Stimulated activated memory B cell treated with anti-CD40 and anti-IgM and Interleukin-4, amounts not matched to agents 10 μg/mL and 1 μg/mL and 100 μg/mL, for 72 hours (primary cell): ENCODE data around the gene MEIS1.

ENCODE experiments used
- ATAC-seq: fragments of 150-1000 bp; cut with Tn5 transposase; 2 replicates; pipeline ENCODE4 v1.10.0; 2021
- H3K27ac Mint-ChIP-seq: one replicate; pipeline ENCODE4 v1.8.0; 2022; ENCODE audit warnings: mild to moderate bottlenecking, mixed read lengths
- H3K27me3 Mint-ChIP-seq: one replicate; pipeline ENCODE4 v1.8.0; 2022; ENCODE audit warnings: mixed read lengths
- H3K36me3 Mint-ChIP-seq: one replicate; pipeline ENCODE4 v1.8.0; 2022; ENCODE audit warnings: mixed read lengths
- H3K4me1 Mint-ChIP-seq: one replicate; pipeline ENCODE4 v1.8.0; 2022; ENCODE audit warnings: mixed read lengths
- H3K4me3 Mint-ChIP-seq: one replicate; pipeline ENCODE4 v1.8.0; 2022; ENCODE audit warnings: mild to moderate bottlenecking, moderate library complexity, mixed read lengths
- H3K9me3 Mint-ChIP-seq: one replicate; pipeline ENCODE4 v1.8.0; 2022; ENCODE audit warnings: mixed read lengths

Gene MEIS1

DNA sequence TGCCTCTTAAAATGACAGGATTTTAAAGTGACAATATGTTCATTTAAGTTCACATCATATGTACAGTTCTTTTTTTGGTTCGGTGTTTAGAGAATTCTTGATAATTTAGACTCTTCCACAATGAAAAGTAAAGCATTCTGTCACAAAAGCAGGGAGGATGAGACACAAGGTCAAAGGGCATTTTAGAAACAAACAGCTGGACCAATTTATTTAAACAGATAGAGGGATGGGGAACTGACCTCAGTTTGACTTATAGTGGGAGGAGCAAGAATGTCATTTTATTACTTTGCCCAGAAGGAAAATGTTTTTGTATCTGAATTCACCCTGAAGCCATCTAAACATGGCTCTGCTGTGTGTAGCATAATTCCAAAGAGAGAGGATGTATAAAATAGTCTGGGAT, 128.5 kb downstream of the MEIS1 start:
- no peak for ATAC-seq
- H3K27me3 Mint-ChIP-seq: peaks cover 10% of the 10 kb centered on the region
- H3K36me3 Mint-ChIP-seq: no peaks in the 10 kb centered on the region
- H3K27ac Mint-ChIP-seq: no peak overlapping the region
- H3K9me3 Mint-ChIP-seq: no peaks in the 10 kb centered on the region
- no peaks in the 10 kb centered on the region for H3K4me1 Mint-ChIP-seq
- H3K4me3 Mint-ChIP-seq: no peak overlapping the region

DNA sequence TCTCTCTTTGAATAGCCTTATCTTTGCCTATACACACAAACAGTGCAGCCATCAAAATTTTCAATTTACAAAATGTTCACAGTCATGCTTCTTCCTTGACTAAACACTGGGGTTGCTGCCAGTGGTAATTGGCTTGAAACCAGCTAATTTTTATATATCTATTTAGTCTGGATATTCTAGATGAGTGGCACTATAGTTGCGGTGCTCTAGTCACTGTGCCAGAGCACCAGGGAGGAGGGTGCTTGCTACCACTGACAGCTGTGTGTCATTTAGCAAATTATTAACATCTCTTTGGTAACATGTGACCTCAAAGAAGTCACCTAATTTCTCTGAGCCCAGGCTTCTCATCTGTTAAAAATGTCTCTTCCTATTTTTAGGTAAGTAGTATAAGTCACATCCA, 130.4 kb downstream of the MEIS1 start:
- Mint-ChIP-seq H3K27me3 (peaks cover 10% of the 10 kb centered on the region), H3K36me3 (no peaks in the 10 kb centered on the region), H3K27ac (no peak overlapping the region), H3K9me3 (no peaks in the 10 kb centered on the region), H3K4me1 (no peaks in the 10 kb centered on the region), H3K4me3 (no peak overlapping the region)
- ATAC-seq: no peak

DNA sequence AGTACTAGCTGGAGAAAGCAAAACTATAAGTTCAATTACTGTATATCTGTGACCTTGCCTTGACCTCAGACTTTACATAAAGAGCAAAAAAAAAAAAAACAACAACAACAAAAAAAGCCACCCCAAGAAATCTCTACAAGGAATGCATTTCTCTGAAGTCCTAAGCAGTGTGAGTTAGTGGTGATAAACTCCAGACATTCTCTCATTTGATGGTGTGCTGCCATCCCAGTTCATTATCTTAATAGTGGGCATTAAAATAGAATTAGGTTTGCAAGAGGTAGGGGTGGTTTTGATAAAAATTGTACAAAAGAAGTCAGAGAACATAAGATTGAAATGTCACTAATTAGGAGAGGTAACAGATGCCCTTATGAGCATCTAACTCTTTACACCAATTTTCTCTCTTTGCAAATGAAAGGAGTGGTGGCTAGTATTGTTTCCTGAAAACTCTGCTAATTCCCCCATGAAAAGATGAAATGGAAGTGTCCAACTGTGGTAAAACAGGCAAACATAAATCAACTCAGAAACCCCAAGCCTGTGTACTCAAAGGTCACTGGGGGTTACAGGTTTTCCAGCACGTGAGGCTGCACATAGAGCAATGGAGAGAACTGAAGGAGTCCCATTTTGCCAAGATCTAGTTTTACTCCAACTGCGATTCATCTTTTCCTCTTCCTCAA, 131.9 kb downstream of the MEIS1 start:
- Mint-ChIP-seq H3K36me3 (no peaks in the 10 kb centered on the region), H3K9me3 (no peaks in the 10 kb centered on the region), H3K4me3 (no peak overlapping the region), H3K27me3 (peaks cover 18% of the 10 kb centered on the region), H3K27ac (no peak overlapping the region), H3K4me1 (no peaks in the 10 kb centered on the region)
- ATAC-seq: no peak

DNA sequence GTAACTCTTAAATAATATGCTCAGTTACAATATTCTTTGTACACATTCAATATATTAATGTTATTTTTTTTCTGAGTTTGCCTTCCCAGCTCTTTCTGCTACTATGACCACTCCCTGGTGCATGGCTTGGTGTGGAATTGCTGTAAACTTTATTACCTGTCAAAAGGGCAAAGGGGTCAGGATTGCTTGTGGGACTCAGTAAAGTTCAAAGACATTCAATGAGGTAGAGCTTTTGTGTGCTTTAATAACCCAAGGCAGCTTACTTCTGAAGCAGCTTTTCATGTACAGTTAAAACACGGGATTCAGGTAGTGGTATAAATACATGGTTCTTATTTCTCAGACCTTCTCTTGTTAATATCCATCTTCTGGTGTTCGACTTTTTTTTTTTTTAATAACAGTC, 132.8 kb downstream of the MEIS1 start:
- no peaks in the 10 kb centered on the region for H3K36me3 Mint-ChIP-seq
- no peaks in the 10 kb centered on the region for H3K4me1 Mint-ChIP-seq
- H3K27ac Mint-ChIP-seq: no peak overlapping the region
- no peak overlapping the region for H3K4me3 Mint-ChIP-seq
- peaks cover 23% of the 10 kb centered on the region for H3K27me3 Mint-ChIP-seq
- H3K9me3 Mint-ChIP-seq: no peaks in the 10 kb centered on the region
- ATAC-seq: no peak

DNA sequence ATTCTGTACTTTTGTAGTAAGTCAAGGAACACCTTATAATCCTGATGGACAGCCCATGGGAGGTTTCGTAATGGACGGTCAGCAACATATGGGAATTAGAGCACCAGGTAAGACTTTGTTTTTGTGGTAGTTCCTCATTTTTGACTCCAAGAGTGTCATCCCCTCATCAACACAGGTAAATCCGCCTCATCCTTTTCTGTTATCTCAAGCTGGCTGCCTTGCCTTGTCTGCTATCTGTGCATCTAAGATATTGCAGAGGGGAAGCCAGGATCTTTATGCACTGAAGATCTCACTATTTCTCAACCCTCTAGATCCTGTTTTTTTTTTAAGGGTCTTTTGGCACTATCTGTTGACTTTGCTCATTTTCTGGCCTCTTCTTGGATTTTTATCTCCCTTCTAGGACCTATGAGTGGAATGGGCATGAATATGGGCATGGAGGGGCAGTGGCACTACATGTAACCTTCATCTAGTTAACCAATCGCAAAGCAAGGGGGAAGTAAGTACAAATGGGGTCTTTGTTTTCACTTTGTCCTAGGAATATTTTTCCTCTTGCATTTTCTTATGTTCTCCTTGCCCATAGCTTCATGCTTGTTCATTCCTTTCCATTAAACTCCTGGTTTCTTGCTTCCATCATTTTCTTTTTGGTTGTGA, 133.8 kb downstream of the MEIS1 start:
- peaks cover 16% of the 10 kb centered on the region for H3K27me3 Mint-ChIP-seq
- no peak overlapping the region for H3K27ac Mint-ChIP-seq
- no peaks in the 10 kb centered on the region for H3K4me1 Mint-ChIP-seq
- H3K9me3 Mint-ChIP-seq: no peaks in the 10 kb centered on the region
- H3K4me3 Mint-ChIP-seq: no peak overlapping the region
- H3K36me3 Mint-ChIP-seq: no peaks in the 10 kb centered on the region
- ATAC-seq: no peak

DNA sequence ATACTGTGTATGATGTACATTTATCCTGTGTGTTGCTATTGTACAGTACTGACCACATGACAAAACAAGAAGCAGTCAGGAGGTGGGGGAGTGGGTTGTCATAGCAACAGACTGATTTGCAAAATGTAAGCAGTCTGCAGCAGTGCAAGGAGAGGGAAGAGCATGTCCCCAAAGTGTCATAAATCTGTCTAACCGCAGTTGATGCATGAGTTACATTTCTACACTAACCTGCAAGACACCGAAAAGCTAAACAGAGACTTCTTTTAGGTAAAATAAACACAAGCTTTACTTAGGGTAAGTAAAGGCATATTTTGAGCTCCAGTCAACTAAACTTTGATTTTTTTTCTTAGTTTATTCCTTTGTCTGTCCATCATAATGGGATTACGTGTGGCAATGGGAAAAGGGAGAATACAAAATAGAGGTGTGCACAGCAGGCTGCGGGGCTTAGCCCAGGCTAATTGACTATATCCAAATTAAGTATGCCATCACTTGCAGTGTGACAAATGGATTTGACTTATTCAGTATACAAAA, 134.5 kb downstream of the MEIS1 start:
- Mint-ChIP-seq H3K27ac (no peak overlapping the region), H3K9me3 (no peaks in the 10 kb centered on the region), H3K4me1 (no peaks in the 10 kb centered on the region), H3K36me3 (no peaks in the 10 kb centered on the region), H3K4me3 (no peak overlapping the region), H3K27me3 (peaks cover 13% of the 10 kb centered on the region)
- ATAC-seq: no peak

DNA sequence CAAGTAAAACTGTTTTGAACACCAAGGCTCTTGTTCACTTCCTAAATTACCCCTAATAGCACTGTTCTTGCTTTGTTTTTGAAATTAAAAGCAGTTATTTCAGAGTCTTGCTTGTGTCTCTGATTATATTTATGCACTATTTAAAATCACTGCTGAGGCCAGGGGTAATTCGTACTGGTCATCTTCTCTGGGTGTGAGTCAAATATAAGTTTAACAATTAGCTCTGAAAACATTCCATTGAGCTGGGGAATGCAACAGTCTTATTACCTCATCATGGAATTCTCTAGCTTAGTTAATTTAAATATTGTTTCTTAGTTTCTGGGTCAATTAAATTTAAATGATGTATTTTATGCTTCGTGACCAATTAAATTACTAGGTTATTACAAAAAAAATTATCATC, 135.0 kb downstream of the MEIS1 start:
- Mint-ChIP-seq H3K27ac (no peak overlapping the region), H3K4me1 (peaks cover 4% of the 10 kb centered on the region), H3K36me3 (no peaks in the 10 kb centered on the region), H3K27me3 (peaks cover 19% of the 10 kb centered on the region), H3K9me3 (no peaks in the 10 kb centered on the region), H3K4me3 (no peak overlapping the region)
- no peak for ATAC-seq

DNA sequence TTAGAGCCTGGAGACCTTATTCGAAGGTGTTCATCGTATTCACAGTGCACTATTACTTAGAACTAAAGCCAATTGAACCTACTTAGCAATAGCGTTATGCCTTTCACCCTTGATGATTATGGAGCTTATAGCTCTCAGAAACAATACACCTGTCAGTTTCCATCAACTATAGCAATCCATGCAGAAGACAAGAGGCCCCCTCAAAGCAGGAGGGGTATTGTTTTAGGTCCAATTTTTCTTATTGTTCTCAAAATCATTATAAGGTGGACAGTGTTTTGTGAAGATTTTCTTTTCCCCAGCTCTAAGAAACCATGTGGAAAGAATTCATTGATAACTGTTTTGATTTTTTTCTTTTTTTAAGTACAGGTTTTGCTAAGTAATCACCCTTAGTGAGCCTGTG, 135.5 kb downstream of the MEIS1 start:
- H3K27ac Mint-ChIP-seq: no peak overlapping the region
- no peak overlapping the region for H3K4me3 Mint-ChIP-seq
- H3K9me3 Mint-ChIP-seq: no peaks in the 10 kb centered on the region
- H3K36me3 Mint-ChIP-seq: no peaks in the 10 kb centered on the region
- ATAC-seq: no peak
- peaks cover 24% of the 10 kb centered on the region for H3K27me3 Mint-ChIP-seq
- H3K4me1 Mint-ChIP-seq: peaks cover 9% of the 10 kb centered on the region

DNA sequence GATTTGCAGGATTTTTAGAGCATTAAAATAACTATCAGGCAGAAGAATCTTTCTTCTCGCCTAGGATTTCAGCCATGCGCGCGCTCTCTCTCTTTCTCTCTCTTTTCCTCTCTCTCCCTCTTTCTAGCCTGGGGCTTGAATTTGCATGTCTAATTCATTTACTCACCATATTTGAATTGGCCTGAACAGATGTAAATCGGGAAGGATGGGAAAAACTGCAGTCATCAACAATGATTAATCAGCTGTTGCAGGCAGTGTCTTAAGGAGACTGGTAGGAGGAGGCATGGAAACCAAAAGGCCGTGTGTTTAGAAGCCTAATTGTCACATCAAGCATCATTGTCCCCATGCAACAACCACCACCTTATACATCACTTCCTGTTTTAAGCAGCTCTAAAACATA, 137.0 kb downstream of the MEIS1 start:
- peaks cover 38% of the 10 kb centered on the region for H3K27me3 Mint-ChIP-seq
- no peak for ATAC-seq
- H3K4me3 Mint-ChIP-seq: no peak overlapping the region
- no peak overlapping the region for H3K27ac Mint-ChIP-seq
- H3K4me1 Mint-ChIP-seq: peaks cover 15% of the 10 kb centered on the region
- no peaks in the 10 kb centered on the region for H3K36me3 Mint-ChIP-seq
- H3K9me3 Mint-ChIP-seq: no peaks in the 10 kb centered on the region

DNA sequence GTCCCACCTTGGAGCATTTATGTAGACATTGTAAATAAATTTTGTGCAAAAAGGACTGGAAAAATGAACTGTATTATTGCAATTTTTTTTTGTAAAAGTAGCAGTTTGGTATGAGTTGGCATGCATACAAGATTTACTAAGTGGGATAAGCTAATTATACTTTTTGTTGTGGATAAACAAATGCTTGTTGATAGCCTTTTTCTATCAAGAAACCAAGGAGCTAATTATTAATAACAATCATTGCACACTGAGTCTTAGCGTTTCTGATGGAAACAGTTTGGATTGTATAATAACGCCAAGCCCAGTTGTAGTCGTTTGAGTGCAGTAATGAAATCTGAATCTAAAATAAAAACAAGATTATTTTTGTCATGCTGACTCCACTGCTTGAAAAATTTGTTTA, 137.5 kb downstream of the MEIS1 start:
- H3K4me1 Mint-ChIP-seq: peaks cover 20% of the 10 kb centered on the region
- no peak overlapping the region for H3K27ac Mint-ChIP-seq
- no peaks in the 10 kb centered on the region for H3K36me3 Mint-ChIP-seq
- no peak overlapping the region for H3K4me3 Mint-ChIP-seq
- no peaks in the 10 kb centered on the region for H3K9me3 Mint-ChIP-seq
- peaks cover 42% of the 10 kb centered on the region for H3K27me3 Mint-ChIP-seq
- ATAC-seq: no peak

DNA sequence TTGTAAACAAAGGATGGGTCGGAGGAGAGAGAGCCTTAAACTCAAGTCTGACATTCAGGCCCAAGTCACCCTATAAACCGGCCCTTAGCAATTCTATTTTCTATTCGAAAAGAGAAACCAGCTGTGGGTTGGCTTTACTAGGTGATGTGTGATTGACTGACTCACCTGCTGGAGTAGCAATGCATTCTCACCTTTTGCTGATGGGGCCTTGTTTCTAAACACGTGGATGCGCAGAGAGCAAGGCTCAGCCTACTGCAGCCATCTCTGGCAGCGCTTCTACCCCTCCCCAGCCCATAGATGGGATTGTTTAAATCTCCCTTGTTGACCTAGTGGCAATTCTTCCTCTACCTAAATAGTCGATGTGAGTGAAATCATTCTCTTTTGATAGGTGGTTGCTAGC, 138.5 kb downstream of the MEIS1 start:
- Mint-ChIP-seq H3K4me1 (peaks cover 21% of the 10 kb centered on the region), H3K27me3 (peaks cover 53% of the 10 kb centered on the region), H3K4me3 (no peak overlapping the region), H3K9me3 (no peaks in the 10 kb centered on the region), H3K27ac (no peak overlapping the region), H3K36me3 (no peaks in the 10 kb centered on the region)
- no peak for ATAC-seq

DNA sequence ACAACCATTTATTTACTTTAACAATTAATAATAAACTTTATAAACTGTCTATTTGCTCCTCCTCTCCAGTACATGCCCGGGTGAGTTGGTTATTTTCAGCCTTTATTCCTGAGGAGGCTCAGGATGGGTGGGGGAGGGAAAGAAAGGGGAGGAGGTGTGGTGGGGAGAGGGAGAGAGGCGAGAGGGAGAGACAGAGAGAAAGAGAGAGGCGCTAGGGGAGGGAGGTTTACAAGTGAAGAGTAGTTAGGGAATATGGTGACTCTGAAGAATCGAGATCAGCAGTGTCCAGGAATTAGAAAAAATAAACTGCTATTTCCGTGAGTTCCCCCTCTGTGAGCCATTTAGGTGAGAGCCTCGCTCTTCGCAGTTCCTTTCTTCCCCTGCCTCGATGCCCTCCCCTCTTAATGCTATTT, 138.9 kb downstream of the MEIS1 start:
- H3K36me3 Mint-ChIP-seq: no peaks in the 10 kb centered on the region
- H3K27me3 Mint-ChIP-seq: peaks cover 57% of the 10 kb centered on the region
- no peak overlapping the region for H3K27ac Mint-ChIP-seq
- H3K4me3 Mint-ChIP-seq: no peak overlapping the region
- H3K4me1 Mint-ChIP-seq: peaks cover 21% of the 10 kb centered on the region
- ATAC-seq: no peak
- H3K9me3 Mint-ChIP-seq: no peaks in the 10 kb centered on the region

DNA sequence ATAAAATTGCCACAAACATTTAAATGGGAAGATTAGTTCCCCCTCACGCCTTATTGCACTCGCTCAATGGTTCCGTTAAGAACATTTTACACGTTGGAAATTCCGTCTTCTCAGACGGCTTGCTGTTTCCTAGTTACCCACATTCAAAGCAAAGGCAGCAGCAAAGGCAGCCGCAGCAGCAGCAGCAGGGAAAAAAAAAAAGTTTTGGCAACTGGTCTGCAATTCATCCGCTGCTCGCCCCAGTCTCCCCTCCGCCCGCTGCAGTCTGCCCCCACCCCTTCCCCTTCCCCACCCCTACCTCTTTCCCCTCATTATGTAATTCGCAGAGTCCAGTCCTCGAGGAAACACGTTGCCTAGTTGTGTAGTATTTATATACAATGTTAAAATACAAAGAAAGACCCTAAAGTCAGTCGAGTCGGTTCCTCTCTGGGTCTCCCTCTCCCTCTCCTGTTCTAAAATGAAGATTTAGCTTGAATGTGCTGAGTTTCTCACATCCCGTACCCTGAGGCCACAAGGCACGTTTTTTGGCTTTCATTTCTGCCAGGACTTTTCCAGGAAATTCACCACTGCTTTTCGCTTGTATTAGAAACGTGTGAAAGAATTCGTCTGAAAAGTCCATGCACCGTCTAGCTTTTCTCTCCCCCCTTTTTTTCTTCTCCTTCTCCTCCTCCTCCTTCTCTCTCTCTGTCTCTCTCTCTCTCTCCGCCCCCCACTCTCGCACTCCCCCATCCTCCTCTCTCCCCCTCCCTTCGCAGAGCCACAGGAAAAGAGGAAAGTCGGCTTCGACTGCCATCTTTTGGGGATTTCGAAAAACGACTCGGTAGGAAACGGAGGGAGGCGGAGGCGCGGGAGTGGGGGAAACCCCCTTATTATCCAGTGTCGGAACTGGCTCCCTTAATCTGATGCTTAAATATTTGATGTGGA, 140.0 kb downstream of the MEIS1 start:
- ATAC-seq: no peak
- Mint-ChIP-seq H3K4me1 (peaks cover 21% of the 10 kb centered on the region), H3K4me3 (peak overlapping the region; percentile 63), H3K27ac (no peak overlapping the region), H3K9me3 (no peaks in the 10 kb centered on the region), H3K27me3 (peaks cover 66% of the 10 kb centered on the region), H3K36me3 (no peaks in the 10 kb centered on the region)

DNA sequence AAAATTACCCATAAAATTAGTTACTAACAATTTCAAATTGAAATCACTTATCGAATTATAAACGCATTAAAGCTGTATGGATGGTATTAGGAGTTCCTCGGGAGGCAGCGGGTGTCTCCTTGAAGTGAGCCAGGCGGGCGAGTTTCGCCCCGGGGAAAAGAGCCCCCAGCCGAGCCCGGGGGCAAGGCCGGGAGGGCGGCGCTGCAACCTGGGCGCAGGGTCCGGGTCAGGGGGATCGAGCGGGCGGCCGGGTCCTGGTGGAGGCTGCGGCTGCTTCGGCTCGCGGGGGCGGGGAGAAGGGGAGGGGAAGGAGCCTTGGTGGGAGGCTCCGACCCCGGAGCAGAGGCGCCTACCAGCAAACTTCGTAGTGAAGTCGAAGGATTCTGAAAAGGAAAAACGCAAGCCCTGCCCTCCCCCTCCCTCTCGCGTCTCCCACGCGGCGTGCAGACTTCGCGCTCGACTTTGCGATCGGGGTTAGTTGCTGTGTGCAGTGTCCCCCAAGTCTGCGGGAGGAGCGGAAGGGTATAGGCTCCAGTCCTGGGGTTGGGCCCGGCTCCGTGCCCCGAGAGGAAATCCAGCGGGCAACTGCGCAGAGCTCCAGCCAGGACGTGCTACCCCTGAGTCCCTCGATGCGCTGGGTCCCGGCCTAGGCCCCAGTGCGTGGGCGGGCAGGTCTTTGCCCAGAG, 140.8 kb downstream of the MEIS1 start:
- Mint-ChIP-seq H3K4me3 (peak overlapping the region; percentile 63), H3K36me3 (no peaks in the 10 kb centered on the region), H3K27ac (no peak overlapping the region), H3K4me1 (peaks cover 21% of the 10 kb centered on the region), H3K9me3 (no peaks in the 10 kb centered on the region), H3K27me3 (peaks cover 66% of the 10 kb centered on the region)
- ATAC-seq: no peak

DNA sequence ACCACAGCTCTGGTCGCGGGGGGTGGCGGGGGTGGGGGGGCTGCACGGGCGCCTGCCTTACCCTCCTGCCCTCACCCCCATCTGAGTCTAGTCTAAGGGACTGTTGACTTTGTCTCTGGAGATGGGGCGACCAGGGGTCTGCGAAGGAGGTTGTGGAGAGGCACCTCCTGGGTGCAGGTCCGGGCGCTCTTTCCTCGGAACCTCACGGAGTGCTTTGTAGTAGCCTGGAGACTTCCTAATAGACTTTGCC, 141.3 kb downstream of the MEIS1 start:
- Mint-ChIP-seq H3K27ac (no peak overlapping the region), H3K9me3 (no peaks in the 10 kb centered on the region), H3K36me3 (no peaks in the 10 kb centered on the region), H3K4me1 (peaks cover 21% of the 10 kb centered on the region), H3K27me3 (peaks cover 64% of the 10 kb centered on the region), H3K4me3 (no peak overlapping the region)
- ATAC-seq: no peak
